Hematopoietic multipotent progenitor cell treated with erythropoietin and hydrocortisone succinate and interleukin-3 and kit ligand, for 15 days (in vitro differentiated cells): ENCODE data around the gene CDCP1.

Source experiments
- DNase-seq: peaks from one replicate; pipeline ENCODE4 v3.0.0-alpha.2; 2015; ENCODE audit warnings: low spot score

CDCP1 gene

DNA sequence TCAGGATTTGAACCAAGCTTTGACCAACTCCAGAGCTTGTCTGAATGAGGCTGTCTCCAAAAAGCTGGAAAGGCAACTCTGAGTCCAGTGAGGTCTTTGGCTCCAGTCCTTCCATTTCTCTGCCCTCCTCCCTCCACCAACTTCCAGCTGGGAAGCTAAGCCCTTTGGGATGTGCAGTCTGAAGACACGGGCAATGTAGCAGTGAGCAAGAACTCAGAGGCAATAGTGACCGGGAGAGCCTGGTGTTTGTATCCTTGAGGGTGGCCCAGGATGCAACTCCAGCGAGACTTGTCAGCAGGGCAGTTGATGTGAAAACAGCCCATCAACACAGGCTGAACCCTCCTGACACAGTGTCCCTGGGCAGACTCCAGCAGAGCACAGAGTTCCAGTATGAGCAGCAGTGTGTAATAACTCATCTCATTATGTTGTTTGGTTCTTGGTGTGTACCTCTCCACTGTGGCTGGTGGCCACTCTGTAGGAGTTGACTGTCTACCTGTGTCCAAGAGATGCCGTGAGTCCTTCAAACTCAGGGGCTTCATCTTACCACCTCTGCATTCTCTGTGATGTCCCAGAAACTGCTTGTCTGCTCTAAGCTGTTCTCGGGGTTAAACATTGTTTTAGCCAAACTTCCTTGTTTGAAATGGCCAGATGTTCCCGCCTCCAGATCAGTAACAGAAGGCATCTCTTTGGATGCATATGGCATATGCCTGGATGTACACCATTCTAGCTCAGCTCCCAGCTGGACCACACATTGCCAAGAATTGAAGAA, 6.6 kb downstream of the CDCP1 start:
- no peak for DNase-seq

DNA sequence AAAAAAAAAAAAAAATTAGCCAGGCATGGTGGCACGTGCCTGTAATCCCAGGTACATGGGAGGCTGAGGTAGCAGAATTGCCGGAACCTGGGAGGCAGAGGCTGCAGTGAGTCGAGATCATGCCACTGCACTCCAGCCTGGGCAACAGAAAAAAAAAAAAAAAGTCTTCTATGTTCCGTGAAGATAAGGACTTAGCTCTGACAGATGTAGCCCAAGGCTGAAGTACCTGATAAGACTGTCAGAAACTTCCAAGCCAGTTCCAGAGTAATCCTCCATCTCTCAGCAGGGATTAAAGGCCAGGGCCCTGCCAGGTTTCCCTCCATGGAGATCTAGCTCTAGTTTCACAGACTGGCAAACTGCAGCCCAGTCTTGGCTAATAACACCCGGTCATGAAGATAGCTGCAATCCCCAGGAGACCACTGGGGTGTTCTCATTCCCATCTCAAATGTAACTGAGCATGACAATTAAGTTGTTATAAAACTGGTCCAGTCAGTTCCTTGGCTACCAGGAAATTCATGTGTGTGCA, 8.5 kb downstream of the CDCP1 start:
- DNase-seq: peak; percentile 67

DNA sequence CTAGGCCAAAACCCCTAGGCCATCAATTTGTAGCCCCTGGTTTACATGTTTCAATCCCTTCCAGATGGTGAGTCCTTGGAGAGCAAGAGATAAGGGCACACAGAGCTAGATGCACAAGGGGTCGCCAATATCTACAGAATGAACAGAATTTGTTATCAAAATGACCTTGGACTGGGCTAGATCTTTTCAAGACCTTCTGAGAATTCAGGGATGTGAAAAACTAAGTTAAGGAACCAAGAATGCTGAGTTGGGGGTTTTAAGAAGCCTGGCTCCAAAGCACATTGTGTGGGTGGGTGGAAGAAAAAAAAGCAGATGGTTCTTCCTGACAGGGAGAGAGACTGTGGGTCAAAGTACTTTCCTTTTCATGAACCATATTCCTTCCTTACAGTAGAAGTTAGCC, 10.2 kb downstream of the CDCP1 start:
- peak; percentile 14 for DNase-seq

DNA sequence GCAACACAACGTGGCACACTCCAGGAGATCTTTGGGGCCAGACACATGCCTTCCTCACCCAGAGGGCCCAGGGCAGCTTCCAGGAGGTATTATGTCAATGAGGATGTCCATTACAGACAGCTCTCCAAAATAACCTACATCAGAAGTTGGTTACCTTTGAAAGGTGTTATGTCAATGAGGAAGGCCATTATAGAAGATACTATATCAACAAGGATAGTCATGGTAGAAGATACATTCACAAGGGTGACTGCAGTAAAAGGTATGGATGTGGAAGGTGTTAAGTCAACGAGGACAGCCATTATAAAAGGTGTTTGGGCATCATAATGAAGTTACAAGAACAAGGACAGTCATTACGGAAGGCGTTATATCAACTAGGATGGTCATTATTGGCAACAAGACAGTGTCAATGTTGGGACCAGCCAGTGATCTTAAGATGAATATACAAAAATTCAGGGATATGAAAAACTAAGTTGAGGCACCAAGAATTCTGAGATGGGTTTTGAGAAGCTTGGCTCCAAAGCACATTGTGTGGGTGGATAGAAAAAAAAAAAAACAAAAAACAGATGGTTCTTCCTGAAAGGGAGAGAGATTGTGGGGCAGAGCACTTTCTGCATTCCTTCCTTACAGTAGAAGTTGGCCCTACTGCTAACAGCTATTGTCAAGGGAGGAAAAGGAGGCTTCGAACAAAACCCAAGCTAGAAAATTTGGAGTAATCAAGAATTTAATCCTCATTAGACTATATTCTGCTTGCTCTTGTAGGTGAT, 11.2 kb downstream of the CDCP1 start:
- DNase-seq: no peak

DNA sequence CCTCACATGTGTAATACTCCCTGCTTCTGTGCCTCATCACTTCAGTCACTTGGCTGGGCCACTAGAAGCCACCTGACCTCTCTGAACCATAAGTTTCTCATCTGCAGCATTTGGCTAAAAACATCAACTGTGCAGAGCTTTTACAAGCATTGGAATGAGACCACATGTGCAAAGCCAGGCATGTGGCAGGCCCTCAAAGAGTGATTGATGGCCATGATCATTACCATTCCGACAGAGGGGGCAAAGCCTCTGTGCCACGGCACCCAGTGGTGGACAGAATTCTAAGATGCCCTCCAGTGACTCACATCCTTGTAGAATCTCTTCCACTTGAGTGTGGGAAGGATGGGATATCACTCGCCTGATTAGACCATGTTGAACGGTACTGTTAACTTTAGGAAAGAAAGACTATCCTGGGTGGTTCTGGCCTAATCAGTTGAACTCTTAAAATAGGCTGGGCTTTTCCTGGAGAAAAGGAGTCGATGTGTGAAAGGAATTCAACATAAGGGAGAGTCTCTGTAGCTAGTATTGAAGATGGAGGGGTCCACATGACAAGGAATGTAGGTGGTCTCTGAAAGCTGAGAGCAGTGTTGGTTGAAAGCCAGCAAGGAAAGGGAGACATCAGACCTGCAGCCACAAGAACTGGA, 13.5 kb downstream of the CDCP1 start:
- no peak for DNase-seq

DNA sequence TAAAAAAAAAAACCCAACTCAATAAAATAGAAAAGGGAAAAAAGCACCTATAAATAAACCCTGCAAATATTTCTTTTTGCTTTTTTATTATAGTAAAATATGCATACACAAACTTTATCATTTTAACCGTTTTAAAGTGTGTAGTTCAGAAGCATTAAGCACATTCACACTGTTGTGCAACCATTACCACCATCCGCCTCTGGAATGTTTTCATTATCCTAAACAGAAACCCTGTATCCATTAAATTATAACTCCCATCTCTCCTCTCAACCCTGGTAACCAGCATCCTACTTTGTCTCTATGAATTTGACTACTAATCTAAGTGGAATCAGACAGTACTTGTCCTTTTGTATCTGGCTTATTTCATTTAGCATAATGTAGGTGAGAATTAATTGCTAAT, 15.0 kb downstream of the CDCP1 start:
- DNase-seq: no peak

DNA sequence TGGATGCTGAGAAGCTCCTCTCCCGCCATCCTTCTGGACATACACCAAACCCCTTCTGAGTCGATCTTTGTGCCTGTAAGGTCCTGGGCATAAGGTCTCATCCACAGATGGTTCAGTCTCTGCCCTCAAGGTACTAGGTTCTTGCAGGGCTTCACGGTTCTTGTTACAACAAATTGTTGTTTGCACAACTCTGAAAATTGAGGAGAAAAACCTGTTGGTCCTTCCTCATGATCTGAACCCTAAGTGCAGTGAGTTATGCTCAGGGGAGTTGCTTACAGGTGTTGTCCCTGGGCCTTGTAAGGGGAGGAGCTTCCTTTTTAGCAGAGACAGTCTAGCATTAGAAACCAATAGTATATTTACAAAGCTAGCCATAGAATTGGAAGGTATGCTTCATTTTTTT, 15.7 kb downstream of the CDCP1 start:
- DNase-seq: no peak

DNA sequence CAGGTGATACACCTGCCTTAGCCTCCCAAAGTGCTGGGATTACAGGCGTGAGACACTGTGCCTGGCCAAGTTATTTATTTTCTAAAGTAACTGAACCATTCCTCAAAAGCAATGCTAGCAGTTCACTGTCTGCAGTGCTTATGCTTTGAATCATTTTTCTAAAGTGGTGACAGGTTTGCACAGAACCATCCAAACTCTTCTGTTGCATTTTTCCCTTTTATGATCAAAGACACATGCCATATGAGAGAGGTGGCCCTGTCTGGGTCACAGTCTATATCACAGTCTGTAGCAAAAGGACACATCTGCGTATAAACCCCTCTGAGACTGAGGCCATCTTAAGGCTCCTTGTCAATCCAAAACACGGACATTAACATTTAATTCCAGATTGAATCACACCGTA, 17.2 kb downstream of the CDCP1 start:
- DNase-seq: no peak

DNA sequence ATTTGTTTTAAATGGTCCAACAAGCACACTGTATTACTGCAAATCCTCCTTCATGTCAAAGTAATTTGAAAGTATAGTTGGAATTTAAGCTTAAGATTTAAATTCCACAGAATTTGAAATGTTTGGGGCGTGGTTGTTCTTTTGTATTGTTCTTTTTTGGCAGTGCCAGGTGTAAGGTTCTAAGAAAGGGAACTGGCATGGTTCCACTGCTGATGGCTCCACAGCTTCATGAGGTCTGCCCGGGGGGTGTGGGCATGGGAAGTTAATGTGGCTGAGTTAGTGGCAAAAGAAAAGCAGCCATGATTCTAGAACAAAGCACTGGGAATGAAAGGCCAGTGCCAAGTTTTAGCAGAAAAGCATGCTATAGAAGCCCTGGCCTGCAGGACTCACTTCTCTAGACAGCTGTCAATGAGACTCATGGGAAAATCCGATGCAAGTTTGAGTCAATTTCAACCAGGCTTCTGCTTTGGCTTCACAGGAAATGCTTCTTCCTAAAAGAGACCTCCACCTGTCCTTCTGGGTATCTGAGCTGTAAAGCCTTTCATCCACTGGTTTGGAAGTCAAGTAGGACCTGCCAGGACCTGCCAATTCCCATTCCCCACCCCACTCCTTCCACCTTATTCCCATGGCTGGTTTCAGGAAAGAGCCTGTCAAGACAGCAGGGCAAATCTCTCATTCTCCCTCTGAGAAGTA, 18.9 kb downstream of the CDCP1 start:
- no peak for DNase-seq

DNA sequence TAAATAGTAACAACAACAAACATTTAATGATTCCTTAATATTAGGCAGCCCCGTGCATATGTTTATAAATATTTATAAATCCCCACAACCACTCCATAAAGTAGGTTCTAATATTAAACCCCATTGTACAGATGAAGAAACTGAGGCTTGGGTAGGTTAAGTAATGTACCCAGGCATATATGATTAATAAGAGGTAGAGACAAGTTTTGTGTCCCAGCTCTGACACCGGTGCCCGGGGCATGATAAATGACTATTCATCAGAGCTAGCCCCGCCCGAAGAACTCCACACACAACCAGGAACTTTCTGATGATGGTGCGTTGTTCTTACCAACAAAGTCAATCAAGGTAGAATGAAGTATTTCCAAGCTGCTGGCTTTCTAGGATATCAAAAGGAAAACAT, 19.4 kb downstream of the CDCP1 start:
- peak; percentile 45 for DNase-seq

DNA sequence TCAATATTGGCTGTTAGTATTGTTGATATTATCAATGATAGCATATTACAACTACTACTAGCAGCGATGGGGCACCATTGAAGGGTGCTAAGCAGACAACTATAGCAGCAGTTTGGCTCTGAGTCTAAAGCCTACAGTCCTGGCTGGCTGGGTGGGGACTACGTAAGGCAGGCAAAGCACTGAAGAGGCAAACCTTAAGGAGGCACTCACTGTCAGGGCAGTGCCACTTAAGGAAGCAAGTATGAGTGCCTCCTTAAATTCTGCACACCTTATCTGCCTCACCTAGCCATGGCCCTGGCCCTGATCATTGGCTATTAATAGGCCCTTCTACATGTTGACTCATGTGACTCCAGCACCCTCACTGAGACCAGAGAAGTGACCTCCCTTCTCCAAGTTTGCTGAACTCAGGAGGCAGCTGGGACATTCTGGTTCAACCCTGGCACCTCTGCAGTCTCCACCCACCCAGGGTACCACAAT, 20.6 kb downstream of the CDCP1 start:
- DNase-seq: peak; percentile 43

DNA sequence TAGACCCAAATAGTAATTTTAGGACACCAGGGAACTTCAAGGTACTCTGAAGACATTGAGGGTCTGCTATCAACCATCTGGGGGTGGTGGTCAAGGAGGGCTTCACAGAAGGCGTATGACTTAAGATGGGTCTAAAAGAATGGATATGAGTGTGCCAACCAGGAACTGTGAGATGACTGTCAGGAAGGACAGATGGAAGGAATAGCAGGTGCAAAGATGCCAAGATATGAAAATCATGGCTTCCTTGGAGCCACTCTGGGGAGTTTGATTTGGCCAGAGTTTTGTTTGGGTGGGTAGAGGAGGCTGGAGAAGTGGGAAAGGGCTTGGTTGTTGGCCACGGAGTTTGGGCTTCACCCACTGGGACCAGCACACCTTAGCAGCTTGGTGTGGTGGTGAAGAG, 21.2 kb downstream of the CDCP1 start:
- DNase-seq: no peak

DNA sequence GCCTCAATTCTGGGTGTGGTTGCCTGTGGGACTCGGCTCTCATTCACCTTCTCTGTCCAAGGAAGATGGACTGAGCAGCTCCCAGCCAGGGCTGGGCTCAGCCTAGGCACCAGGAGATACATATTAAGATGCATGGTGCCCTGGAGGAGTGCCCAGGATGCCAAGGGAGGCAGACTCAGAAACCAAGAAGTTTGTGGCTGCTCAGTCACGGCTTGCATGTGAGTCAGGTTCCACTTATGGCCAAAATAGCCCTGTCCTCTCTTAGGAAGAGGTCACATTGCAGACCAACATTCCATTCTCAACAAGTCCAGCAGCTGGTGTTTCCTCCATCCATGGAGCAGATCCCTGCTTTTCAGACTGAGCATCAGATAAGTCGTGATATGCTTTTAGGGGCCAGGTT, 21.8 kb downstream of the CDCP1 start:
- no peak for DNase-seq

DNA sequence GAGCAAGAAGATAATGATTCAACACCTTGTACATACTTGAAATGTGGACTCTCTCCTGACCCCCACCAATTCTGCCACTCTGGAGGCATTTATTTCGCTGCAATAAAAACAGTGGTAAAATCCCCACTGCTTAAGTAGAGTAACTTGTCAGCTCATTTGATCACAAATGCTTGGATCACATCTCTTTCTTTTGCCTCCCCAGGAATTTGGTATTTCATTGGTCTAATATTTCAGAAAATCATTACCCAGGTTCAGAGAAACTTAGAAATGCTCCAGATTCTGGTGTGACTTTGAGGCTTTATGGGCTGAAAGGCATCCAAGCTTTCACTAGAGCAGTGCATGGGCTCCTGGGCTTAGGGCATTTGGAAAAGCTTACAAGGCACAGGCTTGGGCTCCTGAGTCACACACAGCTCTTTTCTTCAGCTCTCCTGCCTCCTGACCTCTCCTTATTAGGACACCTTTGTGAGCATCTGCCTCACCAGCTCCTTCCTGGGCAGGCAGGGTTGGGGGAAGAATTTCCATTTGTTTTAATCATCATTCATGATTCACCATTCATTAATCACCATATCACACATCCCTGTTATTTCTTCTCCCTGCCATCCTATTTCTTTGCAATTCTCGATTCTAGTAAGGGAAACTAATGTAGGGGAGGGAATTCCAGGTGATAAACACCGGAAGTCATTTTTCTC, 22.5 kb downstream of the CDCP1 start:
- no peak for DNase-seq

DNA sequence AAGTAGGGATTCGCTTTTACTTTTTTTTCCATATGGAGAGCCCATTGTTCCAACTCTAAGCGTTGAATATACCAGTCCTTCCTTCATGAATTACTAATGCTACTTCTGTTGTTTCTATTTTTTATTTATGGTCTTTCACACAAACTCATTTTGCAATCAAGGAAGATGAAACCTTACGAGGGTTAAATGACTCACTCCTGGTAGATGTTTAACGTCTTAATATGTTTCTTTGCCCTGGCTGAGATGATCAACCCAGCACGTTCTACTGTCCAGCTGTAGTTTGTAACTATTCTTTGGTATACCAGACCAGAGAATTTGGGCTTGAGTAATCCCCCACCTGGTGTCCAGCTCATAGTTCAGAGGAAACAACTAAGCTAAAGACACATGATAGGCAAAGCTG, 23.1 kb downstream of the CDCP1 start:
- DNase-seq: no peak

DNA sequence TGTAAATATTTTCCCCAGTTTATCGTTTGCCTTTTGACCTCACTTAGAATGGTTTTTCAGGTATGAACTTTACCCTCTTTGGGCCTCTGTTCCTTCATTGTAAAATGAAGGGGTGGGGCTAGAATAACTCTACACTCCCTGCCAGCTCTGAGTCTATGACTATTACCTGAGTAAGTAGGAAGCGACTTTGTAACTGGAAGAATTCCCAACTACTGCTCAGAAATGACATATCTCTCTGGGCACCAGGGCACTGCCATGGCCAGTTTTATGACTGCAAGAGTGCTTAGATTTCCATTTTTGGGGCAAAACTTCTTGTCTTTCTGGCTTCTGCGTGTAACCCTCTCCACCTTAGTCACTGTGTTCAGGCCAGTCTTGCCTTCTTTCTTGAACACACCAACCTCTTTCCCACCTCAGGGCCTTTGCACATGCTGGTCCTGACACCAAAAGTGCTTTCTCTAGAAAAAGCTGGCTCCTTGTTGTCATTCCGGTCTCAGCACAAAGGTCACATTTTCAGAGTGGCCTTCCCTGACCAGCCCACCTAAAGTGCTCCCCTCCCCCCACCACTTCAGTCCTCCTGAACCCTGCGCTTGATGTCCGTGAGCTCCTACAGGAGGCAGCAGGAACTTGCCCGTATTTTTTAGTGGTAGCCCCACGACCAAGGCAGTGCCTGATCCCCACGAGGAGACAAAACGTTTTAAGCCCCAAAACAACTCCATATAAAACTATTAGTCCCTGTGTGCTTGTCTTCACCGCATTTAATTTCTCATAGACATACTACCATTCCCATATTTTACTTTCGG, 25.6 kb downstream of the CDCP1 start:
- DNase-seq: no peak

DNA sequence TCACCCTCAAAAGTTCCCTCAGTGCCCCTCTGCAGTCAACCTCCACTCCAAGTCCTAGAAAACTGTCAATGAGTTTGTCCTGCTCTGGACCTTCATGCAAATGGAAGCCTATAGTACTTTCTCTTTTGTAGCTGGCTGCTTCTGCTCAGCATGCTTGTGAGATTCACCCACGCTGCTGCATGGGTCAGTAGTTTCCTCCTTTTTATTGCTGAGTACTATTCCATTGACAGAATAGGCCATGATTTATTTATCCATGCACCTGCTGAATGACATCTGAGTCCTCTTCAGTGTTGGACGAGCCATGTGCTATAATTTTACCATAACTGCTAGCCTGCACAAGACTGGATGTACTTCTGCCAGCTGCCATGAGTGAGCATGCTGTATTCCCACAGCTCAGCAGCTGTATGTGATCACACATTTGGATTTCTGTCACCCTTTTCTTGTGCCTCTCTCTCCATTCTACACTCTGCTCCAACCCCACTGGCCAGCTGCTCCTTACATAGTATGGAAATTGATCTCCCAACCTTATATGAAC, 26.3 kb downstream of the CDCP1 start:
- DNase-seq: no peak

DNA sequence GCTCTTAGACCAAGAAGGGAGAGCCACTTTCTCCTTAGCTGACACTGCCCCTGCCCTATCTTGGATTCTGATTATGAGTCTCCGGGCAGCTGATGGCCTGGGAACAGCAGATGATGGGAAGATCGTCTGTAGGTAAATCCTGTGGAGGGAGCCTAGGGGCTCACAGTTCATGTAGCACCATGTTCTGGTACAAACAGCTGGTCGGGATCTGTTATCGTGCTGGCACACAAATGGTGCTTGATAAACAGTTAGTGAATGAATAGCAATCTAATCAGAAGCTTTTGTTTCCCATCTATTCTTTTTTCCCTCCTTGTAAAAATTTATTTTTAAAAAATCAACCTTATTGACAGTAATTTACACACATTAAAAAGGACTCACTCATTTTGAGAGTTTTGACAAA, 26.8 kb downstream of the CDCP1 start:
- DNase-seq: no peak

DNA sequence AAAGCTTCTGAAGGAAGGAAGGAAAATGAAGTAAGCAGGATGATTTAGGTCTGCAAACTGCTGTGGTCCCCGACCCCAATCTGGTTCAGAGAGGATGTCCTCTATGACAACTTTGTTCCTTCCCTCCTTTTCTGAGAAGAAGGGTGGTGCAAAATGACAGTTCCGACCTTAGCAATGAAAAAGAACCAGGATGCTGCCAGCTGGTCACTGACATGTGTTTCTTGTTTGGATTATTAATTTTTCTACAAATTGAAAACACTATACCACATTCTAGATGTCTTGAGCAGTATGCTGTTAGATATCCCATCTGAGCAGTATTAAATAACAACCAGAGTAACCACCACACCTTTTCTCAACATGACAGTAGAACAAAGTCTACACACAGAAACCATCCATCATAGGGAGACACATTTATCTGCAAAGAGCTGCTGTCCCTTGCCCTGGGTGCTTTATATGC, 27.5 kb downstream of the CDCP1 start:
- DNase-seq: no peak

DNA sequence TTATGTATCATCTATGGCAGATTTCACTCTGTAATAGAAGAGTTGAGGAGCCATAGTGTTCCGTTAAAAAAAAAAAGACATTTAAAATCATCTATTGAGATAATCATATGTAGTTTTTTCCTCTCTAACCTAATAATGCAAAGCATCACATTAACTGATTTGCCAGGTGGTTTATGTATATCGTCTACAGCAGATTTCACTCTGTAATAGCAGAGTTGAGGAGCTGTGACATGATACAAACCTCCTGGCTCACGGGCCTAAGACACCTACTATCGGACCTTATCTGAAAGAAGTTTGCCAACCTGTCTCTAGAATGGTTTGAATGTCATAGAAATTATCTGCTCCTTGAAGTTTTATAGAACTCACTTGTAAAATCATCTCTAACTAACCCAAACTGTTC, 29.8 kb downstream of the CDCP1 start:
- no peak for DNase-seq
